ENCODE results near the gene FDXR.
"Not testable (repeated sequence)": the region's sequence is repeated elsewhere in the genome, so short reads cannot be mapped to it uniquely, and the experiment has no call there.

Gene FDXR

DNA sequence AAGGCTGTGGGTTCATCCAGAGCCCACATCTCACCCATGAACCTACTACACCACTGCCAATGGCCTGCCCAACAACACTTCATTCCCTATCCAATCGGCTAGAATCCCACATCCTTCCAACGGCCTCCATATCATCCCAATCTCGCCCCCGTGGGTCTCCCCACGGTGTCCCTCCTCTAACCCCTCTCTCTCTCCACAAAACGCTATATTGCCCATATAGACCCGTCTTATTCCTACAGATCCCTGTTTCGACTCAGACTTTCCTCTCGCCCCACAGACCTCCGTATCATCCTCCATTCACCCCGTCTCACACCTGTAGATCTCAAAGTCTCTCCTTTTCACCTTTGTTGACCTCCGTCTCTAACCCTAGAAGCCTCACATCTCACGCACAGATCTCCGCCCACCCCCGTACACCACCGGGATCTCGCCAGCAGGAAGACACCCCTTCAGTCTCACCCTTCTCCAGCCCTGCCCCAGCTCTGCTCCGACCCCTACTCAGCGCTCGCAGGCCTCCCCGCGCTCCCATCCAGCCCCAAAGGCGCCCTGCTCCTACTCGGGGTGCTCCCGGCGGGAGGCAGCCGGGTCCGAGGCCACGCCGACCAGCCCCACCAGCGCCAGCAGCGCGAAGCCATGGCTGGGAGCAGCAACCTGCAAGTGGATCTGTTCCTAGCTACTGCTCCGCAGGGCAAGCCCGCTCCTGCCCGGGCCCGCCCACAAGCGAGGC, at the start of gene FDXR:
FDXR (minus strand) TSS at position 682 of the 724 bp plus-strand sequence; CDS start at position 632, 50 bp downstream.
- no peak for DNase-seq

- no peak for DNase-seq
These were observed 49.4 kb upstream of the FDXR start for GRCh38 chr17:74922172-74922571.

GRCh38 chr17:74921769-74922168, 49.0 kb upstream of the FDXR start:
- DNase-seq, result no peak

- DNase-seq, result no peak
These were observed 48.4 kb upstream of the FDXR start for GRCh38 chr17:74921026-74921681.

GRCh38 chr17:74920642-74921025, 47.8 kb upstream of the FDXR start:
- no peak for DNase-seq

- DNase-seq, result no peak
These were observed 47.5 kb upstream of the FDXR start for GRCh38 chr17:74920306-74920620.

- DNase-seq, result peak in 1 of 2 experiments; percentile 28
These were observed 46.9 kb upstream of the FDXR start for GRCh38 chr17:74919440-74920305.

GRCh38 chr17:74918906-74919305, 46.1 kb upstream of the FDXR start:
- no peak for DNase-seq

- no peak for DNase-seq
These were observed 44.6 kb upstream of the FDXR start for GRCh38 chr17:74917430-74917829.

DNA sequence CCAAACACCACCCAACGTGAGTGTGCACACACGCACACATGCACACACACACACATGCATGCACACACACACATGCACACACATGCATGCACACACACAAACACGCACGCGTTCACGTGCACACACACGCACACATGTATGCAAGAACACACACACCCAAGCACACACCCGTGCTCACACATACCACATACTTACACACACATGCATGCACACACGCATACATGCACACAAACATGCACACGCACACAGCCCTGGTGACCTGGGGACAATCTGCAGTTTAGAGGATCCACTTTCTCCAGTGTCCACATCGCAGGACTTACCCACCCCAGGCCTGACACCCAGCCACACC, 44.0 kb upstream of the FDXR start:
- DNase-seq, result no peak

- DNase-seq, result no peak
These were observed 43.5 kb upstream of the FDXR start for GRCh38 chr17:74916136-74916850.

DNA sequence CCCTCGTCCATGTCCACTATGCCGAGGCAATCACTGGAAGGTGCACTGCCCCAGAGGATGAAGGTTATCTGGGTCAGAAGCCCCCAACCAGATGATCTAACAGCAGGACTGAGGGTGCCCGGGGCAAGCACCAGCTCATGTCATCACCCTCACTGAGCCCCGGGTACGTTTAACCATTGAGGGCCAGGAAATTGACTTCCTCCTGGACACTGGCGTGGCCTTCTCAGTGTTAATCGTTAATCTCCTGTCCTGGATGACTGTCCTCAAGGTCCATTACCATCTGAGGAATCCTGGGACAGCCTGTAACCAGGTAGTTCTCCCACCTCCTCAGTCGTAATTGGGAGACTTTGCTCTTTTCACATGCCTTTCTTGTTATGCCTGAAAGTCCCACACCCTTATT, 38.6 kb upstream of the FDXR start:
- DNase-seq, result not testable (repeated sequence)

- DNase-seq, result not testable (repeated sequence)
These were observed 36.3 kb upstream of the FDXR start for GRCh38 chr17:74909097-74909496.

GRCh38 chr17:74907012-74907411, 34.2 kb upstream of the FDXR start:
- DNase-seq, result no peak

DNA sequence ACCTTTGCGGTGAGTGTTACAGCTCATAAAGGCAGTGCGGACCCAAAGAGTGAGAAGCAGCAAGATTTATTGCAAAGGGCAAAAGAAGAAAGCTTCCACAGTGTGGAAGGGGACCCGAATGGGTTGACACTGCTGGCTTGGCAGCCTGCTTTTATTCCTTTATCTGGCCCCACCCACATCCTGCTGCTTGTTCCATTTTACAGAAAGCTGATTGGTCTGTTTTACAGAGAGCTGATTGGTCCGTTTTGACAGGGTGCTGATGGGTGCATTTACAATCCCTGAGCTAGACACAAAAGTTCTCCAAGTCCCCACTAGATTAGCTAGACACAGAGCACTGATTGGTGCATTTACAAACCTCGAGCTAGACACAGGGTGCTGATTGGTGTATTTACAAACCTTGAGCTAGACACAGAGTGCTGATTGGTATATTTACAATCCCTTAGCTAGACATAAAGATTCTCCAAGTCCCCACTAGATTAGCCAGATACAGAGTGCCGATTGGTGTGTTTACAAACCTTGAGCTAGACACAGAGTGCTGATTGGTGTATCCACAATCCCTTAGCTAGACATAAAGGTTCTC, 33.5 kb upstream of the FDXR start:
- not testable (repeated sequence) for DNase-seq

DNA sequence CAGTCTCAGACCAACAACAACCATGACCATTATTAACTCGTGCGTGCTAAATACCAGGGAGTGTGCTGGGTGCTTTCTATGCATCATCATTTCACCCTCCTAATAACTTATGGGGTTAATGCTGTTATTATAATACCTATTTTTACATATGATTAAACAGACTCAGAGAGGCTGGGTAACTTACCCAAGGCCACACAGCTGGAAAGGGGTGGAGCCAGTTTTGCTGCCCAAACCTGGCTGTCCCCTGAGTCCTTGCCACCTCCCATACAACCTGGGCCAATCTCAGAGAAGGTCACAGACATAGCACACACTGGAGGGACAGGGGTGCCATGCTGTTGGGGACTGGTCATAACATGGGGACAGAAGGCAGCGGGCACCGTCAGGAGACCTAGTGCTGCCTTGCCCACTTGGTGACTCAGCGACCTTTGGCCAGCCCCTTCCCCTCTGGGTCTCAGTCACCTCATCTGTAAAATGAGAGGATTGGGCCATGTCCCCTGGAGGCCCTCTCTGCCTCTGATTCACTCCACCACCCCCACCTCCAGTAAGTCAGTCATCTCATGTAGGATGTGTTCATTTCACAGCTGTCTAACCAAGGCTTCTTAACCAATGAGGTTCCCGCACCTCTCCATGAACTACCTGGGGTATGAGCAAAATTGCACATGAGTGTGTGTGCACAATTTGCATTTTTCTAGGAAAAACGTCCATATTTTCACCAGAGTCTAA, 32.1 kb upstream of the FDXR start:
- DNase-seq, result no peak

DNA sequence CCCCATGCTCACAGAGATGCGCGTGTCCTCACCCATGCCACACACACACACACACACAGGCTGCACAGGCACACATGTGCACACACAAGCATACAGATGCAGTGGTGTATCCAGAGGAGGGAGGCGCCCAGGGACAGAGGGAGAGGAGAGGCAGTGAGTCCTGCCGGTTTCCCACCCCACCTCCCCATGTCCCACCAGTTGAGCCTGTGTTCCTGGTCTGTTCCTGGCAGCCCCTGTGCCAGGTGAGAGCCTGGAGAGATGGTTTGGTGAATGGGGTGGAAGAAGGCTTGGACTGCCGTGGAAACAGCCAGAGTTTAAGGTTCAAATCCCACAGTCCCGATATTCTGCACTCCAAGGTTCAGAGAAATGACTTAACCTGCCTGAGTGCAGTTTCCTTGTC, 30.9 kb upstream of the FDXR start:
- no peak for DNase-seq

DNA sequence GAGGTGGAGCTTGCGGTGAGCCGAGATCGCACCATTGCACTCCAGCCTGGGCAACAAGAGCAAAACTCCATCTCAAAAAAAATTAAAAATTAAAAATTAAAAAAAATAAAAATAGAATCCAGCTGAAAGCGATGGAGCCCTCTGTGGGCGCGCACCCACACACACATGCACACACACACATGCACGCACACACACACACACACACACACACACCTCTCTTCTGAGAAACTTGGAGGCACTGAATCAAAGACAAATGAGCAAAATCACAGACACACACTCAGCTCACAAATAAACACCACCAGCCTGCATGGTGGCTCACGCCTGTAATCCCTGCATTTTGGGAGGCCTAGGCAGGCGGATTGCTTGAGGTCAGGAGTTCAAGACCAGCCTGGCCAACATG, 30.2 kb upstream of the FDXR start:
- no peak for DNase-seq

- no peak for DNase-seq
These were observed 28.8 kb upstream of the FDXR start for GRCh38 chr17:74901353-74902135.

DNA sequence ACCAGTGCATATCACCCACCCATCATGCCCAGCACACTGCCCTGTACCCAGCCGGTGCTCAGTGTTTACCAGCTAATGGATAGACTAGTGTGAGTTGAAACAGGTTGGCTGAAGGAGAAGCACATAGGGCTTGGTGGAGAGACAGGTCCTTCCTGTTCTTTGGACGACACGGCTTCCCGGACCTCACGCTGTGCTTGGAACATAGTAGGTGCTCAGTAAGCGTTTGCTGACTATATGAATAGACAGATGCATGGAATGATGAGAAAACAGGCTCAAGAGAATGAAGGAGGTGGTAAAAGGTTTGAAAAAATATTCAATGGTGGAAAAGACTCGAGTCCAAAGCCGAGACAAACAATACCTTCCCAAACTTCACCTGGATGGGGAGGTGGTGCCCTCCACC, 27.4 kb upstream of the FDXR start:
- no peak for DNase-seq

DNA sequence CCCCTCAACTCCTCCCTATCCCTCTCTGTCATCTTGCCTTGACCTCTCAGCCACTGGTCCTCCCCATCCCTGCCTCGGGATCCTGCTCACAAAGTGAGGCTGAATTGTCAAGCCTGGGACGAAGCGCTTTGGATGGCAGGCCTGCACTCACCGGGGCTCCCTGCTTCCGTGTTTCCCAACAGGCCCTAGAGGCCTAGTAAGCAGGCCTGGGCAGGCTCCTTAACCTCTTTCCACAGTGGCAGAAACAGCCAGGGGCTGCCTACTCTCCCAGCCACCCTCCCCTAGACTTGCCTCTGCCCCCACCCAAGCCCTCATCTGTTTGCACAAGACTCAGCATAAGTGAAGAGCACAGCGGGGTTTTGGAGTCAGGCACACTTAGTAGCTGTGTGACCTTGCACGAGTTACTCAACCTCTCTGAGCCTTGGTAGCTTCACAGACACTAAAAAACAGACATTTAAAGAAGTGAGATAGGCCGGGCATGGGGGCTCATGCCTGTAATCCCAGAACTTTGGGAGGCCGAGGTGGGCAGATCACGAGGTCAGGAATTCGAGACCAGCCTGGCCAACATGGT, 25.7 kb upstream of the FDXR start:
- no peak for DNase-seq

Measured in activated CD4-positive, alpha-beta T cell treated with anti-CD3 and anti-CD28 coated beads, Interleukin-2, amount 50 U/mL, for 48 hours (primary cell).